Measurements from ENCODE around the gene PARD3. TPM values are rescaled to one million over a fixed set of nuclear protein-coding genes. Genes with fewer than 3 reads are reported as not detected.
"Not testable (repeated sequence)": the region's sequence is repeated elsewhere in the genome, so short reads cannot be mapped to it uniquely, and the experiment has no call there.

The PARD3 gene
- total RNA-seq, 1 donor from 2014 or later, result 37.5 TPM

- Histone ChIP-seq H3K9me3 (no peaks in the 10 kb centered on the region), H3K36me3 (no peaks in the 10 kb centered on the region), H3K27me3 (no peaks in the 10 kb centered on the region), H3K27ac (no peak overlapping the region), H3K4me1 (no peaks in the 10 kb centered on the region), H3K4me3 (no peak overlapping the region)
- no peak for DNase-seq (ENCODE audit: low spot score in 2 of 2)
- TF ChIP-seq, protein P1, sequence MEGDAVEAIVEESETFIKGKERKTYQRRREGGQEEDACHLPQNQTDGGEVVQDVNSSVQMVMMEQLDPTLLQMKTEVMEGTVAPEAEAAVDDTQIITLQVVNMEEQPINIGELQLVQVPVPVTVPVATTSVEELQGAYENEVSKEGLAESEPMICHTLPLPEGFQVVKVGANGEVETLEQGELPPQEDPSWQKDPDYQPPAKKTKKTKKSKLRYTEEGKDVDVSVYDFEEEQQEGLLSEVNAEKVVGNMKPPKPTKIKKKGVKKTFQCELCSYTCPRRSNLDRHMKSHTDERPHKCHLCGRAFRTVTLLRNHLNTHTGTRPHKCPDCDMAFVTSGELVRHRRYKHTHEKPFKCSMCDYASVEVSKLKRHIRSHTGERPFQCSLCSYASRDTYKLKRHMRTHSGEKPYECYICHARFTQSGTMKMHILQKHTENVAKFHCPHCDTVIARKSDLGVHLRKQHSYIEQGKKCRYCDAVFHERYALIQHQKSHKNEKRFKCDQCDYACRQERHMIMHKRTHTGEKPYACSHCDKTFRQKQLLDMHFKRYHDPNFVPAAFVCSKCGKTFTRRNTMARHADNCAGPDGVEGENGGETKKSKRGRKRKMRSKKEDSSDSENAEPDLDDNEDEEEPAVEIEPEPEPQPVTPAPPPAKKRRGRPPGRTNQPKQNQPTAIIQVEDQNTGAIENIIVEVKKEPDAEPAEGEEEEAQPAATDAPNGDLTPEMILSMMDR (IDR thresholded peaks at IDR 0.05), result no peak
- intact Hi-C loops (cut with DNase I), result no loop called here
Measured at GRCh38 chr10:34444223-34445183, 370.6 kb downstream of the PARD3 start.

DNA sequence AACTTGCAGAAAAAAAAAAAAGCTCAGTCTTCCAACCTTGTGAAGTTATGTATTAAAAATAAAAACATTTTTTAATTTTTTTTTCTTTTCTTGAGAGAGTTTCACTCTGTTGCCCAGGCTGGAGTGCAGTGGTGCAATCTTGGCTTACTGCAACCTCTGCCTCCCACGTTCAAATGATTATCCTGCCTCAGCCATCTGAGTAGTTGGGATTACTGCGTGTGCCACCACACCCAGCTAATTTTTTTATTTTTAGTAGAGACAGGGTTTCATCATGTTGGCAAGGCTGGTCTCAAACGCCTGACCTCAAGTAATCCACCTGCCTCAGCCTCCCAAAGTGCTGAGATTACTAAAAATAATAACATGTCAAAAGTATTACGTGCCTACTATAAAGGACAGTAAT, 375.7 kb downstream of the PARD3 start:
- not testable (repeated sequence) for H3K4me1 ChIP-seq; H3K27ac ChIP-seq; H3K27me3 ChIP-seq; DNase-seq (ENCODE audit: low spot score in 2 of 2); H3K4me3 ChIP-seq; H3K36me3 ChIP-seq; H3K9me3 ChIP-seq
- intact Hi-C loops (cut with DNase I), result loop anchor here (5.0 to 10.0 kb wide), 2 partner anchors 195 to 1107 kb away; partner anchors contain the start of gene NRP1

- Histone ChIP-seq H3K36me3 (no peaks in the 10 kb centered on the region), H3K27ac (no peak overlapping the region), H3K27me3 (no peaks in the 10 kb centered on the region), H3K4me1 (no peaks in the 10 kb centered on the region), H3K9me3 (no peaks in the 10 kb centered on the region), H3K4me3 (no peak overlapping the region)
- DNase-seq (ENCODE audit: low spot score in 2 of 2), result no peak
- TF ChIP-seq, protein P1 (IDR thresholded peaks at IDR 0.05), result no peak
- intact Hi-C loops (cut with DNase I), result loop anchor here (5.0 to 10.0 kb wide), 2 partner anchors 196 to 1106 kb away; partner anchors contain the start of gene NRP1
Measured at GRCh38 chr10:34438741-34439140, 376.4 kb downstream of the PARD3 start.

- TF ChIP-seq, protein P1 (IDR thresholded peaks at IDR 0.05), result no peak
- intact Hi-C loops (cut with DNase I), result loop anchor here (5.0 to 10.0 kb wide), 2 partner anchors 197 to 1106 kb away; partner anchors contain the start of gene NRP1
- H3K36me3 ChIP-seq, result no peaks in the 10 kb centered on the region
- H3K27ac ChIP-seq, result no peak overlapping the region
- no peaks in the 10 kb centered on the region for H3K9me3 ChIP-seq
- H3K4me3 ChIP-seq, result no peak overlapping the region
- H3K27me3 ChIP-seq, result no peaks in the 10 kb centered on the region
- DNase-seq (ENCODE audit: low spot score in 2 of 2), result no peak
- H3K4me1 ChIP-seq, result no peaks in the 10 kb centered on the region
Measured at GRCh38 chr10:34437906-34438305, 377.2 kb downstream of the PARD3 start.

DNA sequence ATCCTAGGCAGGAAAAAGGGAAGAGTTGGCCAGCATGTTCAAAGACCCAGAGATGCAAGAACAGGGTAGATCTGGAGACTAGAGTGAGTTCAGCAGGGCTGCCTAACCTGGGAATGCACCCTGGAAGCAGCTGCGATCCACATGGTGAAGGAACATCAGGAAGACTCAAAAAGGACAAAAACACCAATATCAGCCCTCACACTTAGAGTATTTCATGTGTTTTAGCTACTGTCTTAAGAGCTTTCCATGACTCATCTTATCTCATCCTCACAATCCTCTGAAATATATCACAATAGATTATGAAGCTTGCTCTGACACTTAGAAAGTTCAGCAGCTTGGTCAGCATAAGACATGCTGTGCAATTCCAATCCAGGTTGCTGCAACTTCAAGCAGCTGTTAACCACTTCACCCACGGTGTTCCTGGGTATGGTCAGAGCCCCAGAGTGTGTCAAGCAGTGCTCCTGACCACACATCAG, 380.9 kb downstream of the PARD3 start:
- no peak overlapping the region for H3K4me3 ChIP-seq
- TF ChIP-seq, protein P1 (IDR thresholded peaks at IDR 0.05), result no peak
- H3K4me1 ChIP-seq, result no peaks in the 10 kb centered on the region
- no peaks in the 10 kb centered on the region for H3K27me3 ChIP-seq
- H3K9me3 ChIP-seq, result no peaks in the 10 kb centered on the region
- no peak for DNase-seq (ENCODE audit: low spot score in 2 of 2)
- H3K36me3 ChIP-seq, result no peaks in the 10 kb centered on the region
- H3K27ac ChIP-seq, result no peak overlapping the region
- intact Hi-C loops (cut with DNase I), result loop anchor here (10.0 kb wide), 1 partner anchor 201 kb away; no protein-coding TSS in a partner anchor
